IMR-90 (cell line): ENCODE measurements around the gene HDC. TPM values are rescaled to one million over a fixed set of nuclear protein-coding genes. Genes with fewer than 3 reads are reported as not detected.

Experiments
- ATAC-seq: fragments of 200-7000 bp; cut with Tn5 transposase; 2 replicates; pipeline ENCODE4 v1.9.1; 2020; ENCODE audit warnings: low read depth, mild to moderate bottlenecking, moderate library complexity
- BruUV-seq: library from RNA; stranded (reverse); fragments of 400-500 nt; replicated peaks from 2 replicates; lab custom pipeline; 2021; lab: Mats Ljungman, UMichigan
- CTCF ChIA-PET: fragments of 300-600 bp; formaldehyde crosslinking; extraction: SDS; loops from one replicate; lab custom pipeline; 2021; ENCODE audit warnings: antibody characterized with exemption; lab: Yijun Ruan, JAX
- POLR2A ChIA-PET: fragments of 300-600 bp; sonication (Branson Sonifier 250); formaldehyde crosslinking; loops from one replicate; lab custom pipeline; 2022; ENCODE audit warnings: antibody characterized with exemption; ENCODE audit not compliant: unreplicated experiment; lab: Charles Lee
- DNase-seq: peaks from one replicate; pipeline ENCODE4 v3.0.0; 2013
- H2AFZ ChIP-seq: replicated peaks from 2 replicates; pipeline ENCODE3; 2013; ENCODE audit warnings: low read length, mild to moderate bottlenecking; ENCODE audit not compliant: poor library complexity
- H2AK5ac ChIP-seq: 2 replicates; pipeline ENCODE4 v1.6.1; 2013; ENCODE audit warnings: low read depth, low read length, inconsistent platforms
- H2AK9ac ChIP-seq: replicated peaks from 2 replicates; pipeline ENCODE3; 2013; ENCODE audit warnings: mild to moderate bottlenecking, low read depth, low read length, moderate library complexity; ENCODE audit not compliant: poor library complexity
- H2BK120ac ChIP-seq: 2 replicates; pipeline ENCODE4 v1.6.1; 2013; ENCODE audit warnings: low read depth, low read length, inconsistent platforms
- H2BK15ac ChIP-seq: 3 replicates; pipeline ENCODE4 v1.6.1; 2013; ENCODE audit warnings: low read depth, low read length, inconsistent platforms
- H2BK20ac ChIP-seq: 2 replicates; pipeline ENCODE4 v1.6.1; 2013; ENCODE audit warnings: low read depth, mild to moderate bottlenecking, inconsistent platforms, low read length, moderate library complexity
- H2BK5ac ChIP-seq: 2 replicates; pipeline ENCODE4 v1.6.1; 2013; ENCODE audit warnings: mild to moderate bottlenecking, low read depth, low read length, inconsistent platforms; ENCODE audit not compliant: poor library complexity, severe bottlenecking
- H3K14ac ChIP-seq: replicated peaks from 2 replicates; pipeline ENCODE4 v1.6.1; 2013; ENCODE audit warnings: low read depth, low read length, inconsistent platforms
- H3K18ac ChIP-seq: 2 replicates; pipeline ENCODE4 v1.6.1; 2013; ENCODE audit warnings: low read depth, low read length, control low read depth
- H3K23ac ChIP-seq: 2 replicates; pipeline ENCODE4 v1.6.1; 2013; ENCODE audit warnings: low read depth, low read length, inconsistent platforms
- H3K27ac ChIP-seq: 2 replicates; pipeline ENCODE4 v1.5.1; 2013; ENCODE audit warnings: mild to moderate bottlenecking, control low read depth, low read length; ENCODE audit not compliant: insufficient read depth
- H3K27me3 ChIP-seq: 2 replicates; pipeline ENCODE4 v1.6.1; 2013; ENCODE audit warnings: low read length; ENCODE audit not compliant: control insufficient read depth, insufficient read depth
- H3K36me3 ChIP-seq: 2 replicates; pipeline ENCODE4 v1.6.1; 2013; ENCODE audit warnings: low read length, mixed read lengths; ENCODE audit not compliant: control insufficient read depth, insufficient read depth
- H3K4ac ChIP-seq: 2 replicates; pipeline ENCODE4 v1.6.1; 2013; ENCODE audit warnings: low read depth, low read length, inconsistent platforms
- H3K4me1 ChIP-seq: 2 replicates; pipeline ENCODE4 v1.6.1; 2013; ENCODE audit warnings: low read length, mixed read lengths; ENCODE audit not compliant: control insufficient read depth, insufficient read depth
- H3K4me2 ChIP-seq: 2 replicates; pipeline ENCODE4 v1.6.1; 2013; ENCODE audit warnings: low read depth, mild to moderate bottlenecking, control low read depth, low read length, moderate library complexity
- H3K4me3 ChIP-seq: 2 replicates; pipeline ENCODE4 v1.5.1; 2013; ENCODE audit warnings: low read depth, mild to moderate bottlenecking, control low read depth, low read length, moderate library complexity; ENCODE audit not compliant: insufficient read depth
- H3K56ac ChIP-seq: 2 replicates; pipeline ENCODE4 v1.6.1; 2013; ENCODE audit warnings: low read length, inconsistent platforms; ENCODE audit not compliant: insufficient read depth; ENCODE audit errors: extremely low read depth
- H3K79me1 ChIP-seq, 2 experiments: 2 replicates each; pipeline ENCODE4 v1.6.1; 2013; ENCODE audit warnings: low read length in 2 of 2, inconsistent platforms in 1 of 2, low read depth in 1 of 2
- H3K9ac ChIP-seq: 2 replicates; pipeline ENCODE4 v1.6.1; 2013; ENCODE audit warnings: low read depth, low read length, control low read depth
- H3K9me1 ChIP-seq: 2 replicates; pipeline ENCODE4 v1.6.1; 2013; ENCODE audit warnings: low read length, inconsistent platforms; ENCODE audit not compliant: insufficient read depth
- H3K9me3 ChIP-seq: 2 replicates; pipeline ENCODE4 v1.6.1; 2013; ENCODE audit warnings: low read length; ENCODE audit not compliant: control insufficient read depth, insufficient read depth
- H4K20me1 ChIP-seq: 2 replicates; pipeline ENCODE4 v1.6.1; 2013; ENCODE audit warnings: low read length, inconsistent platforms; ENCODE audit not compliant: insufficient read depth
- H4K5ac ChIP-seq: 2 replicates; pipeline ENCODE4 v1.6.1; 2013; ENCODE audit warnings: mild to moderate bottlenecking, low read depth, low read length, control low read depth
- H4K8ac ChIP-seq, 2 experiments: 2 replicates each; pipeline ENCODE4 v1.6.1; 2013; ENCODE audit warnings: low read depth in 2 of 2, low read length in 2 of 2, control low read depth in 1 of 2, inconsistent platforms in 1 of 2
- H4K91ac ChIP-seq: 2 replicates; pipeline ENCODE4 v1.6.1; 2013; ENCODE audit warnings: low read depth, low read length, inconsistent platforms; ENCODE audit not compliant: insufficient read depth
- BHLHE40 ChIP-seq: fragments of 150-350 bp; IDR thresholded peaks from 2 replicates; pipeline ENCODE4 v1.6.1; 2016; ENCODE audit warnings: mild to moderate bottlenecking, low read depth, low read length
- CEBPB ChIP-seq: IDR thresholded peaks from 2 replicates; pipeline ENCODE4 v1.6.1; 2012; ENCODE audit warnings: low read depth, low read length, improper control_type of control experiment
- CHD1 ChIP-seq: IDR thresholded peaks from 2 replicates; pipeline ENCODE4 v1.6.1; 2012; ENCODE audit warnings: low read depth, low read length, improper control_type of control experiment
- CTCF ChIP-seq: conservative IDR thresholded peaks from 2 replicates; pipeline ENCODE4 v1.5.1; 2012; ENCODE audit warnings: mild to moderate bottlenecking, low read depth, low read length, improper control_type of control experiment
- ELK1 ChIP-seq: fragments of 150-350 bp; IDR thresholded peaks from 2 replicates; pipeline ENCODE4 v1.6.1; 2016; ENCODE audit warnings: low read depth, mild to moderate bottlenecking, low read length, moderate library complexity, borderline replicate concordance
- FOS ChIP-seq: fragments of 150-350 bp; IDR thresholded peaks from 2 replicates; pipeline ENCODE4 v1.6.1; 2016; ENCODE audit warnings: low read depth, low read length
- MAFK ChIP-seq: IDR thresholded peaks from 2 replicates; pipeline ENCODE4 v1.6.1; 2012; ENCODE audit warnings: low read depth, low read length, improper control_type of control experiment
- MAZ ChIP-seq: IDR thresholded peaks from 2 replicates; pipeline ENCODE4 v1.6.1; 2012; ENCODE audit warnings: low read depth, mild to moderate bottlenecking, low read length, improper control_type of control experiment, moderate library complexity, borderline replicate concordance
- MXI1 ChIP-seq: IDR thresholded peaks from 2 replicates; pipeline ENCODE4 v1.6.1; 2012; ENCODE audit warnings: low read depth, mild to moderate bottlenecking, low read length, moderate library complexity, borderline replicate concordance
- NFE2L2 ChIP-seq: fragments of 150-350 bp; IDR thresholded peaks from 2 replicates; pipeline ENCODE4 v1.6.1; 2016; ENCODE audit warnings: low read depth, mild to moderate bottlenecking, low read length
- POLR2A ChIP-seq: IDR thresholded peaks from 2 replicates; pipeline ENCODE4 v1.6.1; 2012; ENCODE audit warnings: mild to moderate bottlenecking, low read depth, low read length
- RAD21 ChIP-seq: IDR thresholded peaks from 2 replicates; pipeline ENCODE4 v1.6.1; 2012; ENCODE audit warnings: low read length, improper control_type of control experiment
- RCOR1 ChIP-seq: IDR thresholded peaks from 2 replicates; pipeline ENCODE4 v1.6.1; 2012; ENCODE audit warnings: mild to moderate bottlenecking, low read length, improper control_type of control experiment; ENCODE audit not compliant: insufficient replicate concordance
- RFX5 ChIP-seq: IDR thresholded peaks from 2 replicates; pipeline ENCODE4 v1.8.0; 2012; ENCODE audit warnings: low read depth, mild to moderate bottlenecking, low read length, moderate library complexity
- SMC3 ChIP-seq: fragments of 150-350 bp; IDR thresholded peaks from 2 replicates; pipeline ENCODE4 v1.6.1; 2016; ENCODE audit warnings: low read depth, mild to moderate bottlenecking, antibody characterized with exemption, low read length, moderate library complexity
- USF2 ChIP-seq: fragments of 150-350 bp; IDR thresholded peaks from 2 replicates; pipeline ENCODE4 v1.6.1; 2017; ENCODE audit warnings: mild to moderate bottlenecking, antibody characterized with exemption, low read length, low read depth
- WGBS, 2 experiments: methylation state at CpG; one replicate each; pipeline versions ENCODE4 v1.1.5 to v1.1.7; 2013; ENCODE audit warnings: missing lambda C conversion rate in 2 of 2; ENCODE audit not compliant: insufficient read length in 1 of 2; ENCODE audit errors: extremely low coverage in 2 of 2; 5-methylcytosine and 5-hydroxymethylcytosine counted together
- dilution Hi-C: fragments of 300-500 bp; cut with HindIII; formaldehyde crosslinking; loops from one replicate; pipeline ENCODE4 v1.14.3; 2018; ENCODE audit warnings: low sequenced_read_pairs; ENCODE audit not compliant: unreplicated experiment
- in situ Hi-C: fragments of 300-500 bp; cut with MboI; formaldehyde crosslinking; loops from 3 replicates; pipeline ENCODE4 v1.14.3; 2019; ENCODE audit warnings: low sequenced_read_pairs, inconsistent platforms, mixed read lengths
- intact Hi-C: fragments of 100-400 bp; cut with micrococcal nuclease; formaldehyde crosslinking; loops from 2 replicates; pipeline ENCODE4 v1.10.0; 2022
- polyA plus RNA-seq, 3 experiments: library from polyadenylated mRNA; depleted of rRNA; stranded (reverse); fragments of >200 nt; gene quantifications; 2 replicates each; pipeline ENCODE4 v1.2.3, GENCODE V29; 2012; ENCODE audit warnings: low replicate concordance in 1 of 3
- total RNA-seq: library from RNA; depleted of rRNA; stranded (reverse); fragments of >200 nt; gene quantifications from 2 replicates; pipeline ENCODE4 v1.2.3, GENCODE V29; 2012

HDC gene
- total and polyA plus RNA-seq, 2 of the 4 experiments (the other 2 are of a cell fraction) = not detected

DNA sequence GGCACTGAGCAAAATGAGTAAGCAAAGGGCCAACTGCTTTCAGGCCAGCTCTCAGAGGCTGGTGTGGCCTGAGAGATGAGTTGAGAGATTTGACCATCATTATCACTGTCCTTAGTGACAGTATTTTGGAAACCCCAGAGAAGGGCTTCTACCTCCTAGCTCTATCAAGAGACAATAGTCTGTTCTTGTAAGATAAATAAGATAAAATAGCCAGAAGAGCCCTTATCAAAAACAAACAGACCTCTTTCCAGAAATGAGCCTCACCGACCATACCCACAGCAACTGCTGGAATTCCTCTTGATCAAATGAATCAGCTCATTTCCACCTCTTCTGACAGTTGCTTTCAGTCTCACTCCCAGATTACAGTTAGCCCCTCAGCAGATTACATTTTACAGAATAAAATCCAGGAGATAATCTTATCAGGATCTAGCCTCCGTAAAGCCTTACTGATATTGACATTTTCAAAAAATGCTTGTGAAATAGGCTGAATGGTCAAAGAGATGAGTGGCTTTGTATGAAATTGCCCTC lies 4.5 kb downstream of the HDC start:
- TF ChIP-seq SMC3 (no peak), MXI1 (no peak), FOS (no peak), MAZ (no peak), RFX5 (no peak), RCOR1 (no peak), NFE2L2 (no peak), CEBPB (no peak), RAD21 (no peak), CHD1 (no peak), CTCF (no peak), USF2 (no peak), ELK1 (no peak), POLR2A (no peak), MAFK (no peak), BHLHE40 (no peak)
- Histone ChIP-seq H2AK9ac (no peak overlapping the region), H3K9ac (no peak overlapping the region), H2BK20ac (no peak overlapping the region), H3K56ac (no peak overlapping the region), H3K36me3 (no peaks in the 10 kb centered on the region), H3K18ac (no peak overlapping the region), H3K27ac (no peak overlapping the region), H3K4me1 (peaks cover 10% of the 10 kb centered on the region), H2AFZ (no peak overlapping the region), H4K20me1 (no peaks in the 10 kb centered on the region), H3K9me1 (peaks cover 7% of the 10 kb centered on the region), H3K4me3 (no peak overlapping the region), H2AK5ac (no peak overlapping the region), H2BK120ac (no peak overlapping the region), H3K9me3 (no peaks in the 10 kb centered on the region), H4K91ac (no peak overlapping the region), H2BK5ac (no peak overlapping the region), H3K4me2 (no peak overlapping the region), H3K14ac (no peak overlapping the region), H3K23ac (no peak overlapping the region), H3K4ac (no peak overlapping the region), H2BK15ac (no peak overlapping the region), H3K79me1 (no peaks in the 10 kb centered on the region), H3K27me3 (peaks cover 7% of the 10 kb centered on the region), H4K5ac (no peak overlapping the region), H4K8ac (no peak overlapping the region)
- DNase-seq (no peak), ATAC-seq (no peak)
- in situ Hi-C loops = no loop called here
- no TSS peak for BruUV-seq
- CTCF ChIA-PET = interaction anchor here (0.6 kb wide), 1 partner anchor 11 kb away, joined by 3 read pairs; no protein-coding TSS in a partner anchor
- dilution Hi-C loops = no loop called here
- WGBS, 2 experiments = 86% methylated on average over 1 of the region's 2 CpGs; no CpG with 5 or more reads in 1 of the 2 experiments
- POLR2A ChIA-PET = no interaction called here
- intact Hi-C loops = no loop called here
